Uterus (tissue), 2 donors: ENCODE measurements around the gene CACNG6.

Experiments
- POLR2A ChIP-seq, 2 donors: fragments of 450-650 bp; IDR thresholded peaks; one replicate each; pipeline ENCODE4 v1.6.1; 2016; ENCODE audit warnings: antibody characterized with exemption in 2 of 2, mild to moderate bottlenecking in 1 of 2, moderate library complexity in 1 of 2
- TF ChIP-seq, protein P1 (sequence below), 4 experiments: fragments of 200-600 bp in 2 of 4; fragments of 450-650 bp in 2 of 4; sonication (generic) in 2 of 4; IDR thresholded peaks; one replicate each; pipeline ENCODE4 v1.5.1; 2016 to 2019; ENCODE audit warnings: antibody characterized with exemption in 4 of 4, mild to moderate bottlenecking in 2 of 4, moderate library complexity in 1 of 4

DNA sequence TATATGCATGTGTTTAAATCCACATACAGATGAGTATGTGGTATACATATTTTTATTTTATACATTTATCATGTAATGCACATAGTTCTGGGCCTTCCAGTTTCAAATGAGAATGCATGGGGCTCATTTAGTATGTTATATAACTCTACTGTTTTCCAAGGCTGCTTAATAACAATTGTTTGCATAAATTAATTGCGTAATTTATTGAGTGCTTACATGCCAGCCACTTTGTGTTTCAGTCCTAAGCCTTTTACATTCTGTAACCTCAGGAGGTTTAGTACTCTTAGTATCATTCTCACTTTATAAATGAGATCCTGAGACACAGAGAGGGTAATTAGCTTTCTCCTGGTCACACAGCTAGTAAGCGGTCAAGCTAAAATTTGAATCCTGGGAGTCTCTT, 45.4 kb upstream of the CACNG6 start:
- TF ChIP-seq, protein P1, sequence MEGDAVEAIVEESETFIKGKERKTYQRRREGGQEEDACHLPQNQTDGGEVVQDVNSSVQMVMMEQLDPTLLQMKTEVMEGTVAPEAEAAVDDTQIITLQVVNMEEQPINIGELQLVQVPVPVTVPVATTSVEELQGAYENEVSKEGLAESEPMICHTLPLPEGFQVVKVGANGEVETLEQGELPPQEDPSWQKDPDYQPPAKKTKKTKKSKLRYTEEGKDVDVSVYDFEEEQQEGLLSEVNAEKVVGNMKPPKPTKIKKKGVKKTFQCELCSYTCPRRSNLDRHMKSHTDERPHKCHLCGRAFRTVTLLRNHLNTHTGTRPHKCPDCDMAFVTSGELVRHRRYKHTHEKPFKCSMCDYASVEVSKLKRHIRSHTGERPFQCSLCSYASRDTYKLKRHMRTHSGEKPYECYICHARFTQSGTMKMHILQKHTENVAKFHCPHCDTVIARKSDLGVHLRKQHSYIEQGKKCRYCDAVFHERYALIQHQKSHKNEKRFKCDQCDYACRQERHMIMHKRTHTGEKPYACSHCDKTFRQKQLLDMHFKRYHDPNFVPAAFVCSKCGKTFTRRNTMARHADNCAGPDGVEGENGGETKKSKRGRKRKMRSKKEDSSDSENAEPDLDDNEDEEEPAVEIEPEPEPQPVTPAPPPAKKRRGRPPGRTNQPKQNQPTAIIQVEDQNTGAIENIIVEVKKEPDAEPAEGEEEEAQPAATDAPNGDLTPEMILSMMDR (IDR thresholded peaks at IDR 0.05), result no peak
- TF ChIP-seq POLR2A (IDR thresholded peaks at IDR 0.05), result no peak
